NCI-H2029 treated with DMSO at 0.1 percent for 48 hours (cell line): ENCODE results near the gene PCDHGA7.
"Not testable (repeated sequence)": the region's sequence is repeated elsewhere in the genome, so short reads cannot be mapped to it uniquely, and the experiment has no call there.

Experiments
- DNase-seq: peaks from one replicate; lab custom pipeline; 2025; lab: John Stamatoyannopoulos, UW

PCDHGA7 gene

DNA sequence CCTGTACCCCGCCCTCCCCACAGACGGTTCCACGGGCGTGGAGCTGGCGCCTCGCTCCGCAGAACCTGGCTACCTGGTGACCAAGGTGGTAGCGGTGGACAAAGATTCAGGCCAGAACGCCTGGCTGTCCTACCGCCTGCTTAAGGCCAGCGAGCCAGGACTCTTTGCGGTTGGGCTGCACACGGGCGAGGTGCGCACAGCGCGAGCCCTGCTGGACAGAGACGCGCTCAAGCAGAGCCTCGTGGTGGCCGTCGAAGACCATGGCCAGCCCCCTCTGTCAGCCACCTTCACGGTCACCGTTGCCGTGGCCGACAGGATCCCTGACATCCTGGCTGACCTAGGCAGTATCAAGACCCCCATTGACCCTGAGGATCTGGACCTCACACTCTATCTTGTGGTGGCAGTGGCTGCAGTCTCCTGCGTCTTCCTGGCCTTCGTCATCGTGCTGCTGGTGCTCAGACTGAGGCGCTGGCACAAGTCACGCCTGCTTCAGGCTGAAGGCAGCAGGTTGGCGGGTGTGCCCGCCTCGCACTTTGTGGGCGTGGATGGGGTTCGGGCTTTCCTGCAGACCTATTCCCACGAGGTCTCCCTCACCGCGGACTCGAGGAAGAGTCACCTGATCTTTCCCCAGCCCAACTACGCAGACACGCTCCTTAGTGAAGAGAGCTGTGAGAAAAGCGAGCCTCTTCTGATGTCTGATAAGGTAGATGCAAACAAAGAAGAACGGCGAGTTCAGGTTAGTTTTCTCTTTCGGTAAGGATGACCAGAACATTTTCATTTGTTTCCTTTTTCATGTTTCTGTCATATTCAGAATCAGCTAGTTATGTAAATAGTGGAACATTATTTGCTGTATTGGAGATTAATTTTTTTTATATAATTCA is 16.3 kb upstream of the PCDHGA7 start:
- no peak for DNase-seq

DNA sequence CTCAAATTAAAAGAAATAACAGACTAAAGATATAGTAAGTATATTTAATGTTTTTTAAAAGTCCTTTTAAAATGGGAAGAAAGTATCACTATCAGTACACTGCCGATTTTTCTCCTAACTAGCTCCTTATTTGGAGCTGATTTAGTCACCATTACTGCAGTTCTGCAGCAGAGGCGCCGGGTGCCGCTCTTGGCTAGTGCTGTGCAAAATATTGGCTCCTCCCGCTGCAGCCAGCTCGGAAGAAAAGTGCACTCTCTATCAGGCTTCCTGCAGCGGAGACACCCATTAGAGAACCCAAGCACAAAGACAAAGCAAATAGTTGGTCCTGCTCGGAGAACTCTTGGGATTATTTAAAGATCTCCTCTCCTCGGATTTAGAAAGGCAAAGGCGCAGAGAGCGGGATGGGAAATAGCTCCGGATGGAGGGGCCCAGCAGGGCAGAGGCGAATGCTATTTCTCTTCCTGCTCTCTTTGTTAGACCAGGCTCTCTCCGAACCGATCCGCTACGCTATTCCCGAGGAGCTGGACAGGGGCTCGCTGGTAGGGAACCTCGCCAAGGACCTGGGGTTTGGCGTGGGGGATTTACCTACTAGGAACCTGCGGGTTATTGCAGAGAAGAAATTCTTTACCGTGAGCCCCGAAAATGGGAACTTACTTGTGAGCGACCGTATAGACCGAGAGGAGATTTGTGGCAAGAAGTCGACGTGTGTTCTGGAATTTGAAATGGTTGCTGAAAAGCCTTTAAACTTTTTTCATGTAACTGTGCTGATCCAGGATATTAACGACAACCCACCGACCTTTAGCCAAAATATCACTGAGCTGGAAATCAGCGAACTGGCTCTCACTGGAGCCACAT is 12.3 kb upstream of the PCDHGA7 start, which contains the start of gene PCDHGB3:
Gene PCDHGB3 (plus strand): TSS at position 249 of the 855 bp plus-strand sequence. CDS start 153 bp downstream, at position 402.
- DNase-seq = no peak

DNA sequence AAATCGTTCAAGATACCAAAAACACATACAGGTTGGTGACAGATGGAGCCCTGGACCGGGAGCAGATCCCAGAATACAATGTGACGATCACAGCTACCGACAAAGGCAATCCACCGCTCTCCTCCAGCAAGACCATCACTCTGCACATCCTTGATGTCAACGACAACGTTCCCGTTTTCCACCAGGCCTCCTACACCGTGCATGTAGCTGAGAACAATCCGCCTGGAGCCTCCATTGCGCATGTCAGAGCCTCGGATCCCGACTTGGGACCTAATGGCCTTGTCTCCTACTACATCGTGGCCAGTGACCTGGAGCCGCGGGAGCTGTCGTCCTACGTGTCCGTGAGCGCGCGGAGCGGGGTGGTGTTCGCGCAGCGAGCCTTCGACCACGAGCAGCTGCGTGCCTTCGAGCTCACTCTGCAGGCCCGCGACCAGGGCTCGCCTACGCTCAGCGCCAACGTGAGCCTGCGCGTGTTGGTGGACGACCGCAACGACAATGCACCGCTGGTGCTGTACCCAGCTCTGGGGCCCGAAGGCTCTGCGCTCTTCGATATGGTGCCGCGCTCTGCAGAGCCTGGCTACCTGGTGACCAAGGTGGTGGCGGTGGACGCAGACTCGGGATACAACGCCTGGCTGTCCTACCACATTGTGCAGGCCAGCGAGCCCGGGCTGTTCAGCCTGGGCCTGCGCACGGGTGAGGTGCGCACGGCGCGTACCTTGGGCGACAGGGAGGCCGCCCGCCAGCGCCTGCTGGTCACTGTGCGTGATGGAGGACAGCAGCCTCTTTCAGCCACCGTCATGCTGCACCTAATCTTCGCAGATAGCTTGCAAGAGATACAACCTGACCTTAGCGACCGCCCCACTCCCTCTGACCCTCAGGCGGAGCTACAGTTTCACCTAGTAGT is 10.7 kb upstream of the PCDHGA7 start:
- DNase-seq = no peak

DNA sequence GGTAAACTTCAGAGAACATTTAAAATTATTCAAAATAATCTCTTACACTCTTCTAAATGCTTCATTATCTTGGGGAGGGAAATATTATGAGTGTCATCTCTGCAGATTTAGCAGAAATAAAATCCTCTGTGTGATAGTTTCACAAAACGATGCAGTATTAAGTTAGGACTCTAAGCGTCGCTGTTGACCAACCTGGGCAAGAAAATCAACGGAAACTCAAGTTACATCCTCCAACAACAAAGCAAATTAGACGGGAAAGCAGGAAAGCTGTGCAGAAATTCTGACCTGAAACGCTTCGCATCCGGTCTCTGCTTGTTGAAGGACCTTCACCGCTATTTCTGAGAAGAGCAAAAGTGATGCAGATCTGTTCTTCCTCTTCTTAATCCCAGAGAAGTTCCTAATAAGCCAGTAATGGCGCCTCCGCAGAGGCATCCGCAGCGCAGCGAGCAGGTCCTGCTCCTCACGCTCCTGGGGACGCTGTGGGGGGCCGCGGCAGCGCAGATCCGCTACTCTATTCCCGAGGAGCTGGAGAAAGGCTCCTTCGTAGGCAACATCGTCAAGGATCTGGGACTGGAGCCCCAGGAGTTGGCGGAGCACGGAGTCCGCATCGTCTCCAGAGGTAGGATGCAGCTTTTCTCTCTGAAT is 8.7 kb upstream of the PCDHGA7 start, which contains the start of gene PCDHGA6:
Gene PCDHGA6 (plus strand): TSS at position 219 of the 645 bp plus-strand sequence. CDS start 193 bp downstream, at position 412.
- DNase-seq = no peak

DNA sequence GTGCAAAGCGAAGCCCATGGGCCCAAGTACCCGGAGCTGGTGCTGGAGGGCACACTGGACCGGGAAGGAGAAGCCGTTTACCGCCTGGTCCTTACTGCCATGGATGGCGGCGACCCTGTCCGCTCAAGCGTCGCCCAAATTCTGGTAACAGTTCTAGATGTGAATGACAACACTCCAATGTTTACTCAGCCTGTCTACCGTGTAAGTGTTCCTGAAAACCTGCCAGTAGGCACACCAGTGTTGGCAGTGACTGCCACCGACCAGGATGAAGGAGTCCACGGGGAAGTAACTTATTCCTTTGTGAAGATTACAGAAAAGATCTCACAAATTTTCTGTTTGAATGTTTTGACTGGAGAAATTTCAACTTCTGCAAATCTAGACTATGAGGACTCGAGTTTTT is 7.9 kb upstream of the PCDHGA7 start:
- no peak for DNase-seq

DNA sequence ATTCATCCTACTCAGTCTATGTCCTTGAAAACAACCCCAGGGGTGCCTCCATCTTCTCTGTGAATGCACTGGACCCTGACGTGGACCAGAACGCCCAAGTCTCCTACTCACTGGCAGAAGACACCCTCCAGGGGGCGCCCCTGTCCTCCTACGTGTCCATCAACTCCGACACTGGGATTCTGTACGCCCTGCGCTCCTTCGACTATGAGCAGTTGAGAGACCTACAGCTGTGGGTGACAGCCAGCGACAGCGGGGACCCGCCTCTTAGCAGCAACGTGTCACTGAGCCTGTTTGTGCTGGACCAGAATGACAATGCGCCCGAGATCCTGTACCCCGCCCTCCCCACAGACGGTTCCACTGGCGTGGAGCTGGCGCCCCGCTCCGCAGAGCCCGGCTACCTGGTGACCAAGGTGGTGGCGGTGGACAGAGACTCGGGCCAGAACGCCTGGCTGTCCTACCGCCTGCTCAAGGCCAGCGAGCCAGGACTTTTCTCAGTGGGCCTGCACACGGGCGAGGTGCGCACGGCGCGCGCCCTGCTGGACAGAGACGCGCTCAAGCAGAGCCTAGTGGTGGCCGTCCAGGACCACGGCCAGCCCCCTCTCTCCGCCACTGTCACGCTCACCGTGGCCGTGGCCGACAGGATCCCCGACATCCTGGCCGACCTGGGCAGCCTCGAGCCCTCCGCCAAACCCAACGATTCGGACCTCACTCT is 6.9 kb upstream of the PCDHGA7 start:
- DNase-seq = not testable (repeated sequence)

DNA sequence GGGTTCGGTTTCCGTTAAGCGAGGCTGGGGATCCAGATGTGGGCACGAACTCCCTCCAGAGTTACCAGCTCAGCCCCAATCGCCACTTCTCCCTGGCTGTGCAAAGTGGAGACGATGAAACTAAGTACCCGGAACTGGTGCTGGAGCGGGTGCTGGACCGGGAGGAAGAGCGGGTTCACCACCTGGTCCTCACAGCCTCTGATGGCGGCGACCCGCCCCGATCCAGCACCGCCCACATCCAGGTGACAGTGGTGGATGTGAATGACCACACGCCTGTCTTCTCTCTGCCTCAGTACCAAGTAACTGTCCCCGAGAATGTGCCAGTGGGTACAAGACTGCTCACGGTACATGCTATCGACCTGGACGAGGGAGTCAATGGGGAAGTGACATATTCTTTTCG is 803 bp downstream of the PCDHGA7 start:
- DNase-seq = no peak

DNA sequence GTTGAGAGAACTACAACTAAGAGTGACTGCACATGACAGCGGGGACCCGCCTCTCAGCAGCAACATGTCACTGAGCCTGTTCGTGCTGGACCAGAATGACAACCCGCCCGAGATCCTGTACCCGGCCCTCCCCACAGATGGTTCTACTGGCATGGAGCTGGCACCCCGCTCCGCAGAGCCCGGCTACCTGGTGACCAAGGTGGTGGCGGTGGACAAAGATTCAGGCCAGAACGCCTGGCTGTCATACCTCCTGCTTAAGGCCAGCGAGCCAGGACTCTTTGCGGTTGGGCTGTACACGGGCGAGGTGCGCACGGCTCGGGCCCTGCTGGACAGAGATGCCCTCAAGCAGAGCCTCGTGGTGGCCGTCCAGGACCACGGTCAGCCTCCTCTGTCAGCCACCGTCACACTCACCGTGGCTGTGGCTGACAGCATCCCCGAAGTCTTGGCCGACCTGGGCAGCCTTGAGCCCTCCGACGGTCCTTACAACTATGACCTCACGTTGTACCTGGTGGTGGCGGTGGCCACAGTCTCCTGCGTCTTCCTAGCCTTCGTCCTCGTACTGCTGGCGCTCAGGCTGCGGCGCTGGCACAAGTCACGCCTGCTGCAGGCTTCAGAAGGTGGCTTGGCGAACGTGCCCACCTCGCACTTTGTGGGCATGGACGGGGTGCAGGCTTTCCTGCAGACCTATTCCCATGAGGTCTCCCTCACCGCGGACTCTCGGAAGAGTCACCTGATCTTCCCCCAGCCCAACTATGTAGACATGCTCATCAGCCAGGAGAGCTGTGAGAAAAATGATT is 2.1 kb downstream of the PCDHGA7 start:
- no peak for DNase-seq

DNA sequence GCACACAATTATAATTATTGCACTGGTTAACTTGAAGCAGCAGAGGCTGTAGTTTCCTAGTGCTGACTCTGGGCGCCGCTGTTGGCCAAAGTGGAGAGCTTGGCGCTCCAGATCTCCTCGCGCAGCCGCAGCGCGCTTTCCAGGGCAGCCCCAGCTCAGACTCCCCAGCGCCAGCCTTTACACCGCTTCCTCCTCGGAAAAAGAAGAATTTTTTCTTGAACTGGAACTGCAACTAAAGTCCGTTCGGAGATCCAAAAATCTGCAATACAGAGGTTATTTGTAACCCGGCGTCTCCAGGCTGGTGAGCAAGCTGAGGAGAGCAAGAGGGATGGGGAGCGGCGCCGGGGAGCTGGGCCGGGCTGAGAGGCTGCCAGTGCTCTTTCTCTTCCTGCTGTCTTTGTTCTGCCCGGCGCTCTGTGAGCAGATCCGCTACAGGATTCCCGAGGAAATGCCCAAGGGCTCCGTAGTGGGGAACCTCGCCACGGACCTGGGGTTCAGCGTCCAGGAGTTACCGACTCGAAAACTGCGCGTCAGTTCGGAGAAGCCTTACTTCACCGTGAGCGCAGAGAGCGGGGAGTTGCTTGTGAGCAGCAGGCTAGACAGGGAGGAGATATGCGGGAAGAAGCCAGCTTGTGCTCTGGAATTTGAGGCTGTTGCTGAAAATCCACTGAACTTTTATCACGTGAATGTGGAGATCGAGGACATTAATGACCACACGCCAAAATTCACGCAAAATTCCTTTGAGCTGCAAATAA is 5.2 kb downstream of the PCDHGA7 start, which contains the start of gene PCDHGB4:
Gene PCDHGB4 (plus strand): TSS at position 142 of the 755 bp plus-strand sequence. CDS start 187 bp downstream, at position 329.
- DNase-seq = not testable (repeated sequence)

DNA sequence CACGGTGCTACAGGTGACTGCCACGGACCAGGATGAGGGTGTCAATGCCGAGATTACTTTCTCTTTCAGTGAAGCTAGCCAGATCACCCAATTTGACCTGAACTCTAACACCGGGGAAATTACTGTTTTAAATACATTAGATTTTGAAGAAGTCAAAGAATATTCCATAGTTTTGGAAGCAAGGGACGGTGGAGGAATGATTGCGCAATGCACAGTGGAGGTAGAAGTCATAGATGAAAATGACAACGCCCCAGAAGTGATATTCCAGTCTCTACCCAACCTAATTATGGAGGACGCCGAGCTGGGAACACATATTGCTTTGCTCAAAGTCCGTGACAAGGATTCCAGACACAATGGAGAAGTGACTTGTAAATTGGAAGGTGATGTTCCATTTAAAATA is 6.1 kb downstream of the PCDHGA7 start:
- DNase-seq = no peak

DNA sequence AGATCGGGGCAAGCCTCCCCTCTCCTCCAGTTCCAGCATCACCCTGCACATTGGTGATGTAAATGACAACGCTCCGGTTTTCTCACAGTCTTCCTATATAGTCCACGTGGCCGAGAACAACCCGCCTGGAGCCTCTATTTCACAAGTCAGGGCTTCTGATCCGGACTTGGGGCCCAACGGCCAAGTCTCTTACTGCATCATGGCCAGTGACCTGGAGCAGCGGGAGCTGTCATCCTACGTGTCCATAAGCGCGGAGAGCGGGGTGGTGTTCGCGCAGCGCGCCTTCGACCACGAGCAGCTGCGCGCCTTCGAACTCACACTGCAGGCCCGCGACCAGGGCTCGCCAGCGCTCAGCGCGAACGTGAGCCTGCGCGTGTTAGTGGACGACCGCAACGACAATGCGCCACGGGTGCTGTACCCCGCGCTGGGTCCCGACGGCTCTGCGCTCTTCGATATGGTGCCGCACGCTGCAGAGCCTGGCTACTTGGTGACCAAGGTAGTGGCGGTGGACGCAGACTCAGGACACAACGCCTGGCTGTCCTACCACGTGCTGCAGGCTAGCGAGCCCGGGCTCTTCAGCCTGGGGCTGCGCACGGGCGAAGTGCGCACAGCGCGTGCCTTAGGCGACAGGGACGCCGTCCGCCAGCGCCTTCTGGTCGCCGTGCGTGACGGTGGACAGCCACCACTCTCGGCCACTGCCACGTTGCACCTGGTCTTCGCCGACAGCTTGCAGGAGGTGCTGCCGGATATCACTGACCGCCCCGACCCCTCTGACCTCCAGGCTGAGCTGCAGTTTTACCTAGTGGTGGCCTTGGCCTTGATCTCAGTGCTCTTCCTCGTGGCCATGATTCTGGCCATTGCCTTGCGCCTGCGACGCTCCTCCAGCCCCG is 6.9 kb downstream of the PCDHGA7 start:
- no peak for DNase-seq

DNA sequence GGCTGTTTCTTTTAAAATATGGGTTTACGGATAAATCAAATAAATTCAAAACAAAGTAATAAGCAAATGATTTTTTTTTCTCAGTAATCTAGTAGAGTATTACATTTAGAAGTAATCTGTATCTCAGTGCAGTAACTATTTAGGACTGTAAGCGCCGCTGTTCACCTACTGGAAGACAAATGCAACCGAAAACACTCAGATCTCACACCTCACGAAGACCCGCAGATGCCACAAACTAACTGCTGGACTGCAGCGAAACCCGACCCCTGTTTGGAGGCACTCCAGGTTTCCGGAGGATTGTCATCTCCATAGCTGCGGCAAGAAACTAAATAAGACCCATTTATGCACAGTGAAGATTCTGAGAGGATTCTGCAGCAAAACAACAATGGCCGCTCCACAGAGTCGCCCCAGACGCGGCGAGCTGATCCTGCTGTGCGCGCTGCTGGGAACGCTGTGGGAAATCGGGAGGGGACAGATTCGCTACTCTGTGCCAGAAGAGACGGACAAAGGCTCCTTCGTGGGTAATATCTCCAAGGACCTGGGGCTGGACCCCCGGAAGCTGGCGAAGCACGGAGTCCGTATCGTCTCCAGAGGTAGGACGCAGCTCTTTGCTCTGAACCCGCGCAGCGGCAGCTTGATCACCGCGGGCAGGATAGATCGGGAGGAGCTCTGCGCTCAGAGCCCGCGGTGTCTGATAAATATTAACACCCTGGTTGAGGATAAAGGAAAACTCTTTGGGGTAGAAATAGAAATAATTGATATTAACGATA is 10.1 kb downstream of the PCDHGA7 start, which contains the start of gene PCDHGA8:
Gene PCDHGA8 (plus strand): TSS at position 205 of the 770 bp plus-strand sequence. CDS start 181 bp downstream, at position 386.
- DNase-seq = no peak

DNA sequence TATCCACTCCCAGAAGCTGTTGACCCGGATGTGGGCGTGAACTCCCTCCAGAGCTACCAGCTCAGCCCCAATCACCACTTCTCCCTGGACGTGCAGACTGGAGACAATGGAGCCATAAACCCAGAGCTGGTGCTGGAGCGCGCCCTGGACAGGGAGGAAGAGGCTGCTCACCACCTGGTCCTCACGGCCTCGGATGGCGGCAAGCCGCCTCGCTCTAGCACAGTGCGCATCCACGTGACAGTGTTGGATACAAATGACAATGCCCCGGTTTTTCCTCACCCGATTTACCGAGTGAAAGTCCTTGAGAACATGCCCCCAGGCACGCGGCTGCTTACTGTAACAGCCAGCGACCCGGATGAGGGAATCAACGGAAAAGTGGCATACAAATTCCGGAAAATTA is 10.7 kb downstream of the PCDHGA7 start:
- DNase-seq = no peak

DNA sequence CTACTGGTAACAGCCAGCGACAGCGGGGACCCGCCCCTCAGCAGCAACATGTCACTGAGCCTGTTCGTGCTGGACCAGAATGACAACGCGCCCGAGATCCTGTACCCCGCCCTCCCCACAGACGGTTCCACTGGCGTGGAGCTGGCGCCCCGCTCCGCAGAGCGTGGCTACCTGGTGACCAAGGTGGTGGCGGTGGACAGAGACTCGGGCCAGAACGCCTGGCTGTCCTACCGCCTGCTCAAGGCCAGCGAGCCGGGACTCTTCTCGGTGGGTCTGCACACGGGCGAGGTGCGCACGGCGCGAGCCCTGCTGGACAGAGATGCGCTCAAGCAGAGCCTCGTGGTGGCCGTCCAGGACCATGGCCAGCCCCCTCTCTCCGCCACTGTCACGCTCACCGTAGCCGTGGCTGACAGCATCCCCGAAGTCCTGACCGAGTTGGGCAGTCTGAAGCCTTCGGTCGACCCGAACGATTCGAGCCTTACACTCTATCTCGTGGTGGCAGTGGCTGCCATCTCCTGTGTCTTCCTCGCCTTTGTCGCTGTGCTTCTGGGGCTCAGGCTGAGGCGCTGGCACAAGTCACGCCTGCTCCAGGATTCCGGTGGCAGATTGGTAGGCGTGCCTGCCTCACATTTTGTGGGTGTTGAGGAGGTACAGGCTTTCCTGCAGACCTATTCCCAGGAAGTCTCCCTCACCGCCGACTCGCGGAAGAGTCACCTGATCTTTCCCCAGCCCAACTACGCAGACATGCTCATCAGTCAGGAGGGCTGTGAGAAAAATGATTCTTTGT is 12.1 kb downstream of the PCDHGA7 start:
- DNase-seq = not testable (repeated sequence)

DNA sequence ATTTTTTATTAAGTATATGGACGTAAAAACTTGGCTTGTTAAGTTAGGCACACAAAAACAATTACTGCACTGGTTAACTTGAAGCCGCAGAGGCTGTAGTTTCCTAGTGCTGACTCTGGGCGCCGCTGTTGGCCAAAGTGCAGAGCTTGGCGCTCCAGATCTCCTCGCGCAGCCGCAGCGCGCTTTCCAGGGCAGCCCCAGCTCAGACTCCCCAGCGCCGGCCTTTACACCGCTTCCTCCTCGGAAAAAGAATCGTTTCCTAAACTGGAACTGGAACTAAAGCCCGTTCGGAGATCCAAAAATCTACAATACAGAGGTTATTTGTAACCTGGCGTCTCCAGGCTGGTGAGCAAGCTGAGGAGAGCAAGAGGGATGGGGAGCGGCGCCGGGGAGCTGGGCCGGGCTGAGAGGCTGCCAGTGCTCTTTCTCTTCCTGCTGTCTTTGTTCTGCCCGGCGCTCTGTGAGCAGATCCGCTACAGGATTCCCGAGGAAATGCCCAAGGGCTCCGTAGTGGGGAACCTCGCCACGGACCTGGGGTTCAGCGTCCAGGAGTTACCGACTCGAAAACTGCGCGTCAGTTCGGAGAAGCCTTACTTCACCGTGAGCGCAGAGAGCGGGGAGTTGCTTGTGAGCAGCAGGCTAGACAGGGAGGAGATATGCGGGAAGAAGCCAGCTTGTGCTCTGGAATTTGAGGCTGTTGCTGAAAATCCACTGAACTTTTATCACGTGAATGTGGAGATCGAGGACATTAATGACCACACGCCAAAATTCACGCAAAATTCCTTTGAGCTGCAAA is 15.4 kb downstream of the PCDHGA7 start, which contains the start of gene PCDHGB5:
Gene PCDHGB5 (plus strand): TSS at position 192 of the 796 bp plus-strand sequence. CDS start 181 bp downstream, at position 373.
- DNase-seq = not testable (repeated sequence)
